Neural cell (in vitro differentiated cells): ENCODE measurements around the gene BABAM2. TPM values are rescaled to one million over a fixed set of nuclear protein-coding genes. Genes with fewer than 3 reads are reported as not detected.

Experiments
- H2AFZ ChIP-seq: fragments of 200-600, 300-800 bp; sonication (generic), shearing (Covaris generic); 2 replicates; pipeline ENCODE4 v1.6.0; 2014; ENCODE audit warnings: low read depth, mild to moderate bottlenecking, antibody characterized with exemption, low read length, moderate library complexity
- H3F3A ChIP-seq: fragments of 200-600 bp; shearing (Covaris generic); 2 replicates; pipeline ENCODE4 v1.6.1; 2016; ENCODE audit warnings: mild to moderate bottlenecking, moderate library complexity, mixed read lengths, antibody characterized with exemption, low read length; ENCODE audit not compliant: insufficient read depth, poor library complexity, severe bottlenecking
- H3K27ac ChIP-seq: fragments of 200-600, 300-800 bp; sonication (generic), shearing (Covaris generic); 2 replicates; pipeline ENCODE4 v1.5.1; 2014; ENCODE audit warnings: mild to moderate bottlenecking, low read length, moderate library complexity
- H3K27me3 ChIP-seq: fragments of 300-800, 200-600 bp; sonication (generic), shearing (Covaris generic); 2 replicates; pipeline ENCODE4 v1.6.0; 2014; ENCODE audit warnings: mild to moderate bottlenecking, low read depth, low read length, moderate library complexity; ENCODE audit not compliant: insufficient read depth
- H3K36me3 ChIP-seq: fragments of 300-800, 200-600 bp; sonication (generic), shearing (Covaris generic); 2 replicates; pipeline ENCODE4 v1.5.1; 2014; ENCODE audit warnings: mild to moderate bottlenecking, antibody characterized with exemption, low read length, moderate library complexity; ENCODE audit not compliant: insufficient read depth
- H3K4me2 ChIP-seq: fragments of 300-800, 200-600 bp; sonication (generic), shearing (Covaris generic); 2 replicates; pipeline ENCODE4 v1.6.0; 2014; ENCODE audit warnings: mild to moderate bottlenecking, low read length
- H3K4me3 ChIP-seq: fragments of 300-800, 200-600 bp; sonication (generic), shearing (Covaris generic); 2 replicates; pipeline ENCODE4 v1.5.1; 2014; ENCODE audit warnings: mild to moderate bottlenecking, low read length, moderate library complexity
- H3K79me2 ChIP-seq: fragments of 200-600 bp; shearing (Covaris generic); replicated peaks from 2 replicates; pipeline ENCODE4 v1.6.0; 2014; ENCODE audit warnings: mild to moderate bottlenecking, low read length, moderate library complexity; ENCODE audit not compliant: insufficient read depth
- H3K9ac ChIP-seq: fragments of 300-800, 200-600 bp; sonication (generic), shearing (Covaris generic); 2 replicates; pipeline ENCODE4 v1.6.1; 2016; ENCODE audit warnings: mild to moderate bottlenecking, low read length, mixed read lengths
- H3K9me2 ChIP-seq: fragments of 200-600 bp; shearing (Covaris generic); 2 replicates; pipeline ENCODE4 v1.6.1; 2016; ENCODE audit warnings: mild to moderate bottlenecking, low read length, mixed read lengths; ENCODE audit not compliant: insufficient read depth
- H3K9me3 ChIP-seq: fragments of 200-600, 300-800 bp; sonication (generic), shearing (Covaris generic); 2 replicates; pipeline ENCODE4 v1.6.1; 2016; ENCODE audit warnings: mild to moderate bottlenecking, mixed run types, low read length, moderate library complexity, mixed read lengths
- H4K20me1 ChIP-seq: fragments of 200-600 bp; shearing (Covaris generic); 2 replicates; pipeline ENCODE4 v1.6.1; 2016; ENCODE audit warnings: mild to moderate bottlenecking, mixed run types; ENCODE audit not compliant: insufficient read depth
- CTCF ChIP-seq: fragments of 450-650 bp; IDR thresholded peaks from 2 replicates; pipeline ENCODE4 v1.5.1; 2014; ENCODE audit warnings: antibody characterized with exemption, mild to moderate bottlenecking, moderate library complexity; ENCODE audit not compliant: poor library complexity, severe bottlenecking
- EP300 ChIP-seq: fragments of 450-650 bp; conservative IDR thresholded peaks from 2 replicates; pipeline ENCODE4 v1.6.1; 2014; ENCODE audit warnings: antibody characterized with exemption, mild to moderate bottlenecking, moderate library complexity; ENCODE audit not compliant: poor library complexity, severe bottlenecking
- EZH2 ChIP-seq: fragments of 200-600, 300-800 bp; shearing (Covaris generic), sonication (generic); IDR thresholded peaks from 2 replicates; pipeline ENCODE4 v1.6.1; 2014; ENCODE audit warnings: antibody characterized with exemption, low read length, borderline replicate concordance, mild to moderate bottlenecking; ENCODE audit not compliant: insufficient read depth, poor library complexity, severe bottlenecking
- MXI1 ChIP-seq: fragments of 450-650 bp; conservative IDR thresholded peaks from 2 replicates; pipeline ENCODE4 v1.6.1; 2014; ENCODE audit warnings: antibody characterized with exemption, mild to moderate bottlenecking; ENCODE audit not compliant: poor library complexity, severe bottlenecking
- POLR2AphosphoS5 ChIP-seq: IDR thresholded peaks from 2 replicates; pipeline ENCODE4 v1.6.1; 2012
- RAD21 ChIP-seq: fragments of 450-650 bp; conservative IDR thresholded peaks from 2 replicates; pipeline ENCODE4 v1.6.1; 2014; ENCODE audit warnings: antibody characterized with exemption, mild to moderate bottlenecking, moderate library complexity
- REST ChIP-seq: IDR thresholded peaks from 2 replicates; pipeline ENCODE4 v1.6.1; 2012; ENCODE audit warnings: borderline replicate concordance
- SMC3 ChIP-seq: fragments of 450-650 bp; conservative IDR thresholded peaks from 2 replicates; pipeline ENCODE4 v1.6.1; 2014; ENCODE audit warnings: antibody characterized with exemption, mild to moderate bottlenecking, moderate library complexity; ENCODE audit not compliant: poor library complexity
- TAF1 ChIP-seq: IDR thresholded peaks from 2 replicates; pipeline ENCODE4 v1.6.1; 2012; ENCODE audit warnings: low read depth
- polyA plus RNA-seq: library from polyadenylated mRNA; depleted of rRNA; stranded (reverse); fragments of >200 nt; gene quantifications from 2 replicates; pipeline ENCODE4 v1.2.3, GENCODE V29; 2014

BABAM2 gene
- polyA plus RNA-seq, 1 donor from 2014 or later: 15.3 TPM

- no peak for TF ChIP-seq RAD21
- TF ChIP-seq TAF1: no peak
- TF ChIP-seq EP300: no peak
- TF ChIP-seq REST: no peak
- no peak for TF ChIP-seq CTCF
- no peak for TF ChIP-seq EZH2
- TF ChIP-seq MXI1: no peak
- no peak for TF ChIP-seq SMC3
- TF ChIP-seq POLR2AphosphoS5: no peak
- Histone ChIP-seq H3K27ac (no peak overlapping the region), H3K4me3 (no peak overlapping the region), H3K36me3 (no peaks in the 10 kb centered on the region), H3K9ac (no peak overlapping the region), H3K9me3 (no peaks in the 10 kb centered on the region), H3K79me2 (no peaks in the 10 kb centered on the region), H3K9me2 (no peaks in the 10 kb centered on the region), H3K4me2 (no peak overlapping the region), H4K20me1 (no peaks in the 10 kb centered on the region), H3K27me3 (no peaks in the 10 kb centered on the region), H3F3A (no peaks in the 10 kb centered on the region), H2AFZ (no peak overlapping the region)
These were observed 274.6 kb downstream of the BABAM2 start for GRCh38 chr2:28165087-28165635.

DNA sequence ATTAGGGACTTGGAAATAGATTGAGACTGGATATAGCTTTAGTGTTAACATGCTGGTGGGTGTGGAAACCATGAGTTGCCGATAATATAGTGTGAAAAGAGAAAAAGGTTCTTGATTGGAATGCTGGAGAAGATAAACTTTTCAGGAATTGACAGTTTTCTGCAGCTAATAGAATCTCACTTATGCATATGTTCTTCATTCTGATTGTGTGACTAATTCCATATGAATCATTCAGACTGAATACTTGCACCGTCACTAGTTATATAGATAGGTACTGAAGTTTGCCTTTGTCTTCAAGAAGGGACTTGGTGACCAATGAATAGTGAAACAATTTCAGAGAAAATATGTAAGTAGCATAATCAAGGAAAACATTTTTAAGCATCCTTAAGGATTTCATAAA is 276.4 kb downstream of the BABAM2 start:
- no peak overlapping the region for H3K4me3 ChIP-seq
- H3K36me3 ChIP-seq: no peaks in the 10 kb centered on the region
- no peak overlapping the region for H2AFZ ChIP-seq
- no peak overlapping the region for H3K4me2 ChIP-seq
- H3F3A ChIP-seq: no peaks in the 10 kb centered on the region
- H3K9me2 ChIP-seq: no peaks in the 10 kb centered on the region
- no peaks in the 10 kb centered on the region for H3K9me3 ChIP-seq
- H3K27ac ChIP-seq: no peak overlapping the region
- H3K79me2 ChIP-seq: no peaks in the 10 kb centered on the region
- no peak for TF ChIP-seq EP300
- no peak for TF ChIP-seq EZH2
- TF ChIP-seq MXI1: no peak
- no peaks in the 10 kb centered on the region for H3K27me3 ChIP-seq
- no peaks in the 10 kb centered on the region for H4K20me1 ChIP-seq
- no peak overlapping the region for H3K9ac ChIP-seq
